Measurements from ENCODE around the gene TRIM2. TPM values are rescaled to one million over a fixed set of nuclear protein-coding genes. Genes with fewer than 3 reads are reported as not detected.

TRIM2 gene
- total RNA-seq, 1 donor from 2014 or later: 120 TPM

GRCh38 chr4:153295131-153295755 is 91.0 kb downstream of the TRIM2 start:
- H3K9me3 Mint-ChIP-seq (ENCODE audit: unreplicated experiment): no peaks in the 10 kb centered on the region
- peaks cover 2% of the 10 kb centered on the region for H3K27me3 Mint-ChIP-seq (ENCODE audit: unreplicated experiment)
- H3K4me3 Mint-ChIP-seq (ENCODE audit: unreplicated experiment): no peak overlapping the region
- DNase-seq: no peak
- H3K4me1 Mint-ChIP-seq (ENCODE audit: low read depth, unreplicated experiment): no peaks in the 10 kb centered on the region
- H3K36me3 Mint-ChIP-seq (ENCODE audit: unreplicated experiment): peaks cover 25% of the 10 kb centered on the region
- TF ChIP-seq CTCF (IDR thresholded peaks at IDR 0.05; ENCODE audit: partially characterized antibody, unreplicated experiment): no peak
- H3K27ac Mint-ChIP-seq (ENCODE audit: unreplicated experiment): no peak overlapping the region

- H3K27me3 Mint-ChIP-seq (ENCODE audit: unreplicated experiment): peaks cover 2% of the 10 kb centered on the region
- no peaks in the 10 kb centered on the region for H3K4me1 Mint-ChIP-seq (ENCODE audit: low read depth, unreplicated experiment)
- no peak overlapping the region for H3K4me3 Mint-ChIP-seq (ENCODE audit: unreplicated experiment)
- peaks cover under 1% of the 10 kb centered on the region for H3K9me3 Mint-ChIP-seq (ENCODE audit: unreplicated experiment)
- peaks cover 28% of the 10 kb centered on the region for H3K36me3 Mint-ChIP-seq (ENCODE audit: unreplicated experiment)
- TF ChIP-seq CTCF (IDR thresholded peaks at IDR 0.05; ENCODE audit: partially characterized antibody, unreplicated experiment): no peak
- no peak overlapping the region for H3K27ac Mint-ChIP-seq (ENCODE audit: unreplicated experiment)
- no peak for DNase-seq
These were observed 92.0 kb downstream of the TRIM2 start for GRCh38 chr4:153296040-153296823.

- H3K4me3 Mint-ChIP-seq (ENCODE audit: unreplicated experiment): no peak overlapping the region
- peaks cover 4% of the 10 kb centered on the region for H3K9me3 Mint-ChIP-seq (ENCODE audit: unreplicated experiment)
- peaks cover 37% of the 10 kb centered on the region for H3K36me3 Mint-ChIP-seq (ENCODE audit: unreplicated experiment)
- no peak for DNase-seq
- no peak for TF ChIP-seq CTCF (IDR thresholded peaks at IDR 0.05; ENCODE audit: partially characterized antibody, unreplicated experiment)
- H3K27ac Mint-ChIP-seq (ENCODE audit: unreplicated experiment): no peak overlapping the region
- no peaks in the 10 kb centered on the region for H3K4me1 Mint-ChIP-seq (ENCODE audit: low read depth, unreplicated experiment)
- peaks cover 4% of the 10 kb centered on the region for H3K27me3 Mint-ChIP-seq (ENCODE audit: unreplicated experiment)
These were observed 92.9 kb downstream of the TRIM2 start for GRCh38 chr4:153297116-153297515.

- H3K27me3 Mint-ChIP-seq (ENCODE audit: unreplicated experiment): no peaks in the 10 kb centered on the region
- no peaks in the 10 kb centered on the region for H3K4me1 Mint-ChIP-seq (ENCODE audit: low read depth, unreplicated experiment)
- peaks cover 3% of the 10 kb centered on the region for H3K9me3 Mint-ChIP-seq (ENCODE audit: unreplicated experiment)
- no peak for TF ChIP-seq CTCF (IDR thresholded peaks at IDR 0.05; ENCODE audit: partially characterized antibody, unreplicated experiment)
- H3K27ac Mint-ChIP-seq (ENCODE audit: unreplicated experiment): no peak overlapping the region
- no peak overlapping the region for H3K4me3 Mint-ChIP-seq (ENCODE audit: unreplicated experiment)
- H3K36me3 Mint-ChIP-seq (ENCODE audit: unreplicated experiment): peaks cover 20% of the 10 kb centered on the region
- DNase-seq: no peak
These were observed 106.5 kb downstream of the TRIM2 start for GRCh38 chr4:153310793-153311192.

GRCh38 chr4:153314915-153315314 is 110.7 kb downstream of the TRIM2 start:
- TF ChIP-seq CTCF (IDR thresholded peaks at IDR 0.05; ENCODE audit: partially characterized antibody, unreplicated experiment): no peak
- peaks cover 4% of the 10 kb centered on the region for H3K36me3 Mint-ChIP-seq (ENCODE audit: unreplicated experiment)
- H3K4me3 Mint-ChIP-seq (ENCODE audit: unreplicated experiment): no peak overlapping the region
- H3K4me1 Mint-ChIP-seq (ENCODE audit: low read depth, unreplicated experiment): no peaks in the 10 kb centered on the region
- H3K27ac Mint-ChIP-seq (ENCODE audit: unreplicated experiment): no peak overlapping the region
- H3K9me3 Mint-ChIP-seq (ENCODE audit: unreplicated experiment): peaks cover 2% of the 10 kb centered on the region
- no peaks in the 10 kb centered on the region for H3K27me3 Mint-ChIP-seq (ENCODE audit: unreplicated experiment)
- DNase-seq: no peak

All from glutamatergic neuron (in vitro differentiated cells).